Measurements from ENCODE around the gene TDRD7. TPM values are rescaled to one million over a fixed set of nuclear protein-coding genes. Genes with fewer than 3 reads are reported as not detected.
A peak's percentile ranks its signal among the peaks of the same experiment; 100 is the strongest.

The TDRD7 gene
- total and polyA plus RNA-seq, 2 of the 13 experiments (the other 11 are each of a cell fraction or from before 2014, with no cell fraction given) = 9.8 to 15.5 TPM

DNA sequence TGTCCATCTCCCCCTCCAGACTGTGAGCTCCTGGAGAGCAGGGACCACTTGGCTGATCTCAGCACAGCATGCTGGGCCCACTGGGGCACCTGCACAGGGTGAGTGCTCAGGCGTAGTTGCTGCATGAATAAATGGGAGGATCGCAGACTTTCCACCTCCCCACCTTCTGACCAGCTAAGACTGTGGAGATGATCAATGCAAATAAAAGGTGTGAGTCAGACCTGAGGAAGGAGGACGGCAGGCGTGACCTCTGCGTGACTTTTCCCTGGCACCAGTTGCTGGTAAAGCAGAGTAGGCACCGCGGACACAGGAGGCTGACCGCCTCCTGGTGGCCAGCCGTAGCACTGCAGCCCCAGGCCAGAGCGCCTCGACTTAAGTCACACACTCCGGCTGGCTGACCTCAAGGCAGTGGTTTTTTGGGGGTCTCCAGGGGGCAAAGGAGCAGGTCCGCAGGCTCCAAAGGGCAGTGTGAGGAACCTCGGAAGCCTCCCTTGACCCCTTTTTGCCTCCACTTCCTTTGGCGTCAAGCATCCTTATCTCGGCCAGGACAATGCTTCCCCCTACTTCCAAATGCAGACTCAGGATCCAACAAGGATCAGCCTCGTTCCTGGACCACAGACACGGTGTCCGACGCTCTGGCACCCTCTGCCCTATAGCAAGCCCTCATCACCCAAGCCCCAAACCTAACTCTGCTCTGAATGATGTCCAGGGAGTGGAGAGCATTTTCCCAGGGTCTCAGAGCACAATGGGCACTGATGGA lies 12.7 kb upstream of the TDRD7 start (continued):
- peak; percentile 39; the same call in 1 of the 2 replicates for TF ChIP-seq SOX5 (CRISPR knock-in tag; IDR thresholded peaks at IDR 0.05; ENCODE audit: borderline replicate concordance)
- TF ChIP-seq, protein P1, sequence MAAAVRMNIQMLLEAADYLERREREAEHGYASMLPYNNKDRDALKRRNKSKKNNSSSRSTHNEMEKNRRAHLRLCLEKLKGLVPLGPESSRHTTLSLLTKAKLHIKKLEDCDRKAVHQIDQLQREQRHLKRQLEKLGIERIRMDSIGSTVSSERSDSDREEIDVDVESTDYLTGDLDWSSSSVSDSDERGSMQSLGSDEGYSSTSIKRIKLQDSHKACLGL (CRISPR knock-in tag; IDR thresholded peaks at IDR 0.05) = no peak
- TF ChIP-seq TEAD2 (CRISPR knock-in tag; IDR thresholded peaks at IDR 0.05) = no peak
- TF ChIP-seq, protein P2, sequence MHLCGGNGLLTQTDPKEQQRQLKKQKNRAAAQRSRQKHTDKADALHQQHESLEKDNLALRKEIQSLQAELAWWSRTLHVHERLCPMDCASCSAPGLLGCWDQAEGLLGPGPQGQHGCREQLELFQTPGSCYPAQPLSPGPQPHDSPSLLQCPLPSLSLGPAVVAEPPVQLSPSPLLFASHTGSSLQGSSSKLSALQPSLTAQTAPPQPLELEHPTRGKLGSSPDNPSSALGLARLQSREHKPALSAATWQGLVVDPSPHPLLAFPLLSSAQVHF (CRISPR knock-in tag; IDR thresholded peaks at IDR 0.05) = no peak
- TF ChIP-seq NFE2L1 (CRISPR knock-in tag; IDR thresholded peaks at IDR 0.05; ENCODE audit: borderline replicate concordance) = no peak
- TF ChIP-seq, protein P3, sequence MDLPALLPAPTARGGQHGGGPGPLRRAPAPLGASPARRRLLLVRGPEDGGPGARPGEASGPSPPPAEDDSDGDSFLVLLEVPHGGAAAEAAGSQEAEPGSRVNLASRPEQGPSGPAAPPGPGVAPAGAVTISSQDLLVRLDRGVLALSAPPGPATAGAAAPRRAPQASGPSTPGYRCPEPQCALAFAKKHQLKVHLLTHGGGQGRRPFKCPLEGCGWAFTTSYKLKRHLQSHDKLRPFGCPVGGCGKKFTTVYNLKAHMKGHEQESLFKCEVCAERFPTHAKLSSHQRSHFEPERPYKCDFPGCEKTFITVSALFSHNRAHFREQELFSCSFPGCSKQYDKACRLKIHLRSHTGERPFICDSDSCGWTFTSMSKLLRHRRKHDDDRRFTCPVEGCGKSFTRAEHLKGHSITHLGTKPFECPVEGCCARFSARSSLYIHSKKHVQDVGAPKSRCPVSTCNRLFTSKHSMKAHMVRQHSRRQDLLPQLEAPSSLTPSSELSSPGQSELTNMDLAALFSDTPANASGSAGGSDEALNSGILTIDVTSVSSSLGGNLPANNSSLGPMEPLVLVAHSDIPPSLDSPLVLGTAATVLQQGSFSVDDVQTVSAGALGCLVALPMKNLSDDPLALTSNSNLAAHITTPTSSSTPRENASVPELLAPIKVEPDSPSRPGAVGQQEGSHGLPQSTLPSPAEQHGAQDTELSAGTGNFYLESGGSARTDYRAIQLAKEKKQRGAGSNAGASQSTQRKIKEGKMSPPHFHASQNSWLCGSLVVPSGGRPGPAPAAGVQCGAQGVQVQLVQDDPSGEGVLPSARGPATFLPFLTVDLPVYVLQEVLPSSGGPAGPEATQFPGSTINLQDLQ (CRISPR knock-in tag; IDR thresholded peaks at IDR 0.05) = no peak
- TF ChIP-seq, protein P4, sequence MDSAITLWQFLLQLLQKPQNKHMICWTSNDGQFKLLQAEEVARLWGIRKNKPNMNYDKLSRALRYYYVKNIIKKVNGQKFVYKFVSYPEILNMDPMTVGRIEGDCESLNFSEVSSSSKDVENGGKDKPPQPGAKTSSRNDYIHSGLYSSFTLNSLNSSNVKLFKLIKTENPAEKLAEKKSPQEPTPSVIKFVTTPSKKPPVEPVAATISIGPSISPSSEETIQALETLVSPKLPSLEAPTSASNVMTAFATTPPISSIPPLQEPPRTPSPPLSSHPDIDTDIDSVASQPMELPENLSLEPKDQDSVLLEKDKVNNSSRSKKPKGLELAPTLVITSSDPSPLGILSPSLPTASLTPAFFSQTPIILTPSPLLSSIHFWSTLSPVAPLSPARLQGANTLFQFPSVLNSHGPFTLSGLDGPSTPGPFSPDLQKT (CRISPR knock-in tag; IDR thresholded peaks at IDR 0.05; ENCODE audit: borderline replicate concordance) = no peak
- TF ChIP-seq, protein P5, sequence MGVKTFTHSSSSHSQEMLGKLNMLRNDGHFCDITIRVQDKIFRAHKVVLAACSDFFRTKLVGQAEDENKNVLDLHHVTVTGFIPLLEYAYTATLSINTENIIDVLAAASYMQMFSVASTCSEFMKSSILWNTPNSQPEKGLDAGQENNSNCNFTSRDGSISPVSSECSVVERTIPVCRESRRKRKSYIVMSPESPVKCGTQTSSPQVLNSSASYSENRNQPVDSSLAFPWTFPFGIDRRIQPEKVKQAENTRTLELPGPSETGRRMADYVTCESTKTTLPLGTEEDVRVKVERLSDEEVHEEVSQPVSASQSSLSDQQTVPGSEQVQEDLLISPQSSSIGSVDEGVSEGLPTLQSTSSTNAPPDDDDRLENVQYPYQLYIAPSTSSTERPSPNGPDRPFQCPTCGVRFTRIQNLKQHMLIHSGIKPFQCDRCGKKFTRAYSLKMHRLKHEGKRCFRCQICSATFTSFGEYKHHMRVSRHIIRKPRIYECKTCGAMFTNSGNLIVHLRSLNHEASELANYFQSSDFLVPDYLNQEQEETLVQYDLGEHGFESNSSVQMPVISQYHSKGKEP (CRISPR knock-in tag; IDR thresholded peaks at IDR 0.05) = no peak
- no peak for TF ChIP-seq HOXD1 (CRISPR knock-in tag; IDR thresholded peaks at IDR 0.05)
- no peak for TF ChIP-seq PITX1 (CRISPR knock-in tag; IDR thresholded peaks at IDR 0.05)
- TF ChIP-seq ZFY (CRISPR knock-in tag; IDR thresholded peaks at IDR 0.05) = 0 out of 2 replicates have a peak, but pooled peaks have one; percentile 23
- no peak; the same call in 1 of the 2 replicates for TF ChIP-seq CBFB (CRISPR knock-in tag; IDR thresholded peaks at IDR 0.05)
- TF ChIP-seq HDAC2 (CRISPR knock-in tag; IDR thresholded peaks at IDR 0.05) = peak; percentile 48; the same call in 1 of the 2 replicates
- TF ChIP-seq, protein P6, sequence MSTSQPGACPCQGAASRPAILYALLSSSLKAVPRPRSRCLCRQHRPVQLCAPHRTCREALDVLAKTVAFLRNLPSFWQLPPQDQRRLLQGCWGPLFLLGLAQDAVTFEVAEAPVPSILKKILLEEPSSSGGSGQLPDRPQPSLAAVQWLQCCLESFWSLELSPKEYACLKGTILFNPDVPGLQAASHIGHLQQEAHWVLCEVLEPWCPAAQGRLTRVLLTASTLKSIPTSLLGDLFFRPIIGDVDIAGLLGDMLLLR (CRISPR knock-in tag; IDR thresholded peaks at IDR 0.05) = no peak
- TF ChIP-seq NCOA5 (CRISPR knock-in tag; IDR thresholded peaks at IDR 0.05) = no peak
- no peak for TF ChIP-seq MXI1 (IDR thresholded peaks at IDR 0.05; ENCODE audit: borderline replicate concordance, low read depth, low read length)
- no peak for TF ChIP-seq JARID2 (CRISPR knock-in tag; IDR thresholded peaks at IDR 0.05; ENCODE audit: insufficient replicate concordance)
- TF ChIP-seq BORCS8-MEF2B (CRISPR knock-in tag; IDR thresholded peaks at IDR 0.05) = no peak
- TF ChIP-seq XRCC5 (optimal IDR thresholded peaks at IDR 0.05; ENCODE audit: low read length) = peak; percentile 82
- no peak for TF ChIP-seq KLF12 (CRISPR knock-in tag; IDR thresholded peaks at IDR 0.05; ENCODE audit: borderline replicate concordance)
- TF ChIP-seq MTF2 (CRISPR knock-in tag; IDR thresholded peaks at IDR 0.05; ENCODE audit: borderline replicate concordance) = no peak
- no peak for TF ChIP-seq ZNF672 (CRISPR knock-in tag; IDR thresholded peaks at IDR 0.05)
- TF ChIP-seq KDM4B (CRISPR knock-in tag; IDR thresholded peaks at IDR 0.05) = no peak
- no peak for TF ChIP-seq ZNF12 (CRISPR knock-in tag; IDR thresholded peaks at IDR 0.05)

Data from HepG2 (cell line).